IPS-18a (cell line): ENCODE measurements around the gene GPR4.
"Not testable (repeated sequence)": the region's sequence is repeated elsewhere in the genome, so short reads cannot be mapped to it uniquely, and the experiment has no call there.

Experiments used
- H3K27ac ChIP-seq: one replicate; pipeline ENCODE4 v1.5.1; 2013; ENCODE audit warnings: low read length
- H3K27me3 ChIP-seq: one replicate; pipeline ENCODE4 v1.6.1; 2013; ENCODE audit warnings: mild to moderate bottlenecking, low read length; ENCODE audit not compliant: control insufficient read depth, insufficient read depth
- H3K36me3 ChIP-seq: one replicate; pipeline ENCODE4 v1.6.1; 2013; ENCODE audit warnings: low read depth, low read length; ENCODE audit not compliant: control insufficient read depth
- H3K4me1 ChIP-seq: one replicate; pipeline ENCODE4 v1.6.1; 2013; ENCODE audit warnings: low read depth, low read length; ENCODE audit not compliant: control insufficient read depth
- H3K4me3 ChIP-seq: one replicate; pipeline ENCODE4 v1.5.1; 2013; ENCODE audit warnings: low read length
- H3K9ac ChIP-seq: one replicate; pipeline ENCODE4 v1.6.1; 2013; ENCODE audit warnings: mild to moderate bottlenecking, low read length, moderate library complexity
- H3K9me3 ChIP-seq: one replicate; pipeline ENCODE4 v1.6.1; 2013; ENCODE audit warnings: low read depth, low read length; ENCODE audit not compliant: control insufficient read depth

The GPR4 gene

GRCh38 chr19:45638930-45639729 lies 37.1 kb upstream of the GPR4 start, which contains the start of gene EML2:
TSS of gene EML2 (minus strand) at chr19:45639397. CDS start at chr19:45639376, 21 bp downstream.
- no peak within 1 kb of the TSS for H3K27ac ChIP-seq
- H3K36me3 ChIP-seq, result no peaks in the 10 kb centered on the region
- H3K9ac ChIP-seq, result no peak within 1 kb of the TSS
- peak within 1 kb of the TSS; percentile 62 for H3K4me3 ChIP-seq
- peaks cover 11% of the 10 kb centered on the region for H3K4me1 ChIP-seq
- peaks cover 13% of the 10 kb centered on the region for H3K27me3 ChIP-seq
- no peaks in the 10 kb centered on the region for H3K9me3 ChIP-seq

GRCh38 chr19:45637890-45638667 lies 36.1 kb upstream of the GPR4 start:
- Histone ChIP-seq H3K27me3 (peaks cover 6% of the 10 kb centered on the region), H3K4me3 (peak overlapping the region; percentile 62), H3K27ac (no peak overlapping the region), H3K9me3 (no peaks in the 10 kb centered on the region), H3K4me1 (peaks cover 6% of the 10 kb centered on the region), H3K36me3 (no peaks in the 10 kb centered on the region), H3K9ac (no peak overlapping the region)

- H3K9ac ChIP-seq, result no peak overlapping the region
- H3K4me1 ChIP-seq, result peaks cover 13% of the 10 kb centered on the region
Measured at GRCh38 chr19:45636902-45637301, 34.9 kb upstream of the GPR4 start.

DNA sequence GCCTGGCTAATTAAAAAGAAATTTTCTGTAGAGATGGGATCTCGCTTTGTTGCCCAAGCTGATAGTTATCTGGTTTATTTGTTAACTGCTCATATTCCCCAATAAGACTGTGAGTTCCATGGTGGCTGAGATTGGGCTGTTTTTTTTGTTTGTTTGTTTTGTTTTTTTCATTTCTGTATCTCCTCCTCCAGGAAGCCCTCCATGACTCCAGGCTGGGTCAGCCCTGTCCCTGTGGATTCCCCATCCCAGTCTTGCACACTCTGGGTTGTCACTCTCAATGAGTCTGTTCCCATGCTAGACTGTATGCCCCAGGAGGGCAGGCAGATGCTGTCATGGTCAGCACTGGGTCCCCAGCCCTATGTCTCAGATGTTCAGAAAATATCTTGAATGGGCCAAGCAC lies 34.3 kb upstream of the GPR4 start:
- Histone ChIP-seq H3K27ac (no peak overlapping the region), H3K36me3 (no peaks in the 10 kb centered on the region), H3K4me1 (peaks cover 13% of the 10 kb centered on the region)

More at GRCh38 chr19:45636902-45637301, 34.9 kb upstream of the GPR4 start:
- no peaks in the 10 kb centered on the region for H3K36me3 ChIP-seq
- peaks cover 5% of the 10 kb centered on the region for H3K27me3 ChIP-seq
- H3K4me3 ChIP-seq, result no peak overlapping the region
- no peaks in the 10 kb centered on the region for H3K9me3 ChIP-seq
- no peak overlapping the region for H3K27ac ChIP-seq

GRCh38 chr19:45632468-45633196 lies 30.6 kb upstream of the GPR4 start:
- peak overlapping the region; percentile 41 for H3K4me3 ChIP-seq
- H3K9ac ChIP-seq, result no peak overlapping the region
- H3K27ac ChIP-seq, result no peak overlapping the region

More for the DNA sequence above, 34.3 kb upstream of the GPR4 start:
- Histone ChIP-seq H3K9ac (no peak overlapping the region), H3K4me3 (no peak overlapping the region), H3K9me3 (no peaks in the 10 kb centered on the region), H3K27me3 (no peaks in the 10 kb centered on the region)

DNA sequence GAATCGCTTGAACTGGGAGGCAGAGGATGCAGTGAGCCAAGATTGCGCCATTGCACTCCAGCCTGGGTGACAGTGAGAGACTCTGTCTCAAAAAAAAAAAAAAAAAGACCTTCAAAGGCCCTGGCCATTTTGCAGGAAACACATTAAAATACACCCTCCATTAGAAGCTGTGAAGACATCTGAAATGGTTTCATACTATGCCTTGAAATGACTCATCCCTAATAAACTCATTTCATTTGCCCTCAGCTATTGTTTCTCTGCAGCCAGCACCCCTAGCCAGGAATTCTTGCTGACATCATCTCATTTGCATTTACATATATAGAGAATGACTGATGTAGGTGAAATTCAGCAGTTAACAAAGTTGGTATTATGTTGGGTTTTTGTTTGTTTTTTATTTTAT lies 28.5 kb upstream of the GPR4 start:
- H3K27me3 ChIP-seq, result no peaks in the 10 kb centered on the region
- peaks cover 7% of the 10 kb centered on the region for H3K4me1 ChIP-seq
- no peaks in the 10 kb centered on the region for H3K36me3 ChIP-seq
- H3K9ac ChIP-seq, result no peak overlapping the region
- H3K27ac ChIP-seq, result no peak overlapping the region
- H3K9me3 ChIP-seq, result no peaks in the 10 kb centered on the region
- no peak overlapping the region for H3K4me3 ChIP-seq

More at GRCh38 chr19:45632468-45633196, 30.6 kb upstream of the GPR4 start:
- no peaks in the 10 kb centered on the region for H3K9me3 ChIP-seq
- H3K4me1 ChIP-seq, result peaks cover 7% of the 10 kb centered on the region
- no peaks in the 10 kb centered on the region for H3K36me3 ChIP-seq
- no peaks in the 10 kb centered on the region for H3K27me3 ChIP-seq

- Histone ChIP-seq H3K9me3 (no peaks in the 10 kb centered on the region), H3K27ac (no peak overlapping the region), H3K4me1 (peaks cover 7% of the 10 kb centered on the region), H3K9ac (no peak overlapping the region), H3K36me3 (no peaks in the 10 kb centered on the region), H3K27me3 (no peaks in the 10 kb centered on the region), H3K4me3 (no peak overlapping the region)
Measured at GRCh38 chr19:45629704-45630103, 27.7 kb upstream of the GPR4 start.

DNA sequence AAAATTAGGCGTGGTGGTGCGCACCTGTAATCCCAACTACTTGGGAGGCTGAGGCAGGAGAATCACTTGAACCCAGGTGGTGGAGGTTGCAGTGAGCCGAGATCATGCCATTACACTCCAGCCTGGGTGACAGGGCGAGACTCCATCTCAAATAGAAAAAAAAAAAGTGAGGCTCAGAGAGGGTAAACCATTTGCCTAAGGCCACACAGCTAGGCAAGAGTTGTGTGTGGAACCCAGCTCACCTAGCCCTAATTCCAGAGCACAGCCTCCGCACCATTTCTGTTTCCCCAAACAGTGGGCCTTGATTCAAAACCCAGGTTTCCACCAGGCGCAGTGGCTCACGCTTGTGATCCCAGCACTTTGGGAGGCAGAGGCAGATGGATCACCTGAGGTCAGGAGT lies 26.2 kb upstream of the GPR4 start:
- H3K4me1 ChIP-seq, H3K4me3 ChIP-seq, H3K9ac ChIP-seq, H3K9me3 ChIP-seq, H3K27ac ChIP-seq, H3K27me3 ChIP-seq, H3K36me3 ChIP-seq: not testable (repeated sequence)

DNA sequence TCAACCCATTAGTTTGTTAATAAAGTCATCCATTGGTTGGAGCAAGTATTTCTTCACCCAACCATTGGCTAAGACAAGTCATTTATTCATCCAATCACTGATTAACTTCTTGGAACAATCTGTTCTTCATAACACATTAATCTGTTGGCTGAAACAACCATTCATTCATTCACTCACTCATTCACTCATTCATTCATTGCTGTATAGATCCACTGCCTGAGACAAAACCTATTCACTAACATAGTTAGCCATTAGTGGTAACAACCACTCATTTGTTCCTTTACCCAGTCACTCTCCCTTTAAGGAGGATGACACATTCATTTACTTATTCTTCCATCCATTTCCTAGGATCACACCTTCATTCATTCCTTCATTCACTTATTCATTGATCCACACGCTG lies 22.0 kb upstream of the GPR4 start:
- H3K36me3 ChIP-seq, result no peaks in the 10 kb centered on the region
- no peaks in the 10 kb centered on the region for H3K9me3 ChIP-seq
- H3K4me1 ChIP-seq, result no peaks in the 10 kb centered on the region
- H3K27ac ChIP-seq, result no peak overlapping the region
- H3K27me3 ChIP-seq, result no peaks in the 10 kb centered on the region
- no peak overlapping the region for H3K9ac ChIP-seq
- no peak overlapping the region for H3K4me3 ChIP-seq

GRCh38 chr19:45621976-45622503 lies 20.0 kb upstream of the GPR4 start:
- no peaks in the 10 kb centered on the region for H3K36me3 ChIP-seq
- H3K9ac ChIP-seq, result no peak overlapping the region
- H3K4me3 ChIP-seq, result no peak overlapping the region
- no peaks in the 10 kb centered on the region for H3K4me1 ChIP-seq
- H3K27ac ChIP-seq, result no peak overlapping the region
- no peaks in the 10 kb centered on the region for H3K27me3 ChIP-seq
- no peaks in the 10 kb centered on the region for H3K9me3 ChIP-seq

- Histone ChIP-seq H3K36me3 (no peaks in the 10 kb centered on the region), H3K27me3 (no peaks in the 10 kb centered on the region), H3K4me3 (no peak overlapping the region), H3K9me3 (no peaks in the 10 kb centered on the region), H3K9ac (no peak overlapping the region), H3K4me1 (no peaks in the 10 kb centered on the region), H3K27ac (no peak overlapping the region)
Measured at GRCh38 chr19:45621389-45621788, 19.4 kb upstream of the GPR4 start.
